HG03095 (cell line): Measurements from ENCODE around the gene HVCN1.
"Not testable (repeated sequence)": the region's sequence is repeated elsewhere in the genome, so short reads cannot be mapped to it uniquely, and the experiment has no call there.

ENCODE experiments used
- ATAC-seq: cut with Tn5 transposase; IDR thresholded peaks from one replicate; pipeline ENCODE4 v1.9.1; 2021; ENCODE audit warnings: moderate library complexity; ENCODE audit not compliant: unreplicated experiment

The HVCN1 gene

DNA sequence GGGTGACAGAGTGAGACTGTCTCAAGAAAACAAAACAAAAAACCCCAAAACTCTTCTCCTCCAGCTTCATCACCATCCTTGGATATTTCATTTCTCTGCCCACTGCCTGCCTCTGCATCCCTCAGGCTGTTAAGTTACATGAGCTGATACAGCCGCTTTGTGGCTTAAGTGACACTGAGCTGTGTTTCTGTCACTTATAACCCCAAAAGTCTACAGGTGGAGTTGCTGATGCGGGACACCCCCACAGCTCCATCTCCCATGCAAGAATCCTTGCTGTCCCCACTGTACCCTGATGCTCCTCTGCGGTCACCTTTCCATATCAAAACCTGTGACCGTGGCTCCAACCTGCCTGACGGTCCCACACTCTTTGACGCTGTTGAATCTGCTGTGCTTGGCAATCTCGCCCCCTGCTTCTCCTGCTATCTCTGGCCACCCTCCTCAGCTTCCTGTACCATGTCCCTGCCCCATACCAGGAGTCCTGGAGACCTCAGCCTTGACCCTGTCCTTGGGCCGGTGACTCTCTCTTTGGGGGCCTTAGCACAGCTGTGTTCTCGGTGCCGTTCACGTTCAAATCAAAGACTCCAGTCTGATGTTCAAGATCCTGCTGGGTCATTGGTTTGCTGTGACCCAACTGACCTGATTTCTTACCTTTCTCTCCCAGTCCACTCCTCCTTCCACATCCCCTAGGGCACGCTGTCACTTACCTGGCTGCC, 20.3 kb downstream of the HVCN1 start:
- ATAC-seq = no peak

GRCh38 chr12:110667671-110668070, 21.2 kb downstream of the HVCN1 start:
- no peak for ATAC-seq

DNA sequence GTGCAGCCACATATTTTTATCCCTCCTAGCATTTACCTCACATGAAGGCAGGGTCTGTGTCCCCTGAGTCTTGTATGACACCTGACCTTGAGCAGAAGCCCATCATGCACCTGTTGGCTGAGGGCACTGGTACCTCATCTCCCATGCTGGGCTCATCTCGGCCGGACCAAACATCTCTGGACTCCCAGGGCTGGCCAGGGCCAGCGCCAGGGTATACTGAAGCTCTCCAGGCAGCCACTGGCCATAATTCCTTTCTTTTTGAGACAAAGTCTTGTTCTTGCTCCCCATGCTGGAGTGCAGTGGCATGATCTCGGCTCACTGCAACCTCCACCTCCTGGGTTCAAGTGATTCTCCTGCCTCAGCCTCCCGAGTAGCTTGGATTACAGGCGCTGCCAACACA, 22.0 kb downstream of the HVCN1 start:
- ATAC-seq = no peak

DNA sequence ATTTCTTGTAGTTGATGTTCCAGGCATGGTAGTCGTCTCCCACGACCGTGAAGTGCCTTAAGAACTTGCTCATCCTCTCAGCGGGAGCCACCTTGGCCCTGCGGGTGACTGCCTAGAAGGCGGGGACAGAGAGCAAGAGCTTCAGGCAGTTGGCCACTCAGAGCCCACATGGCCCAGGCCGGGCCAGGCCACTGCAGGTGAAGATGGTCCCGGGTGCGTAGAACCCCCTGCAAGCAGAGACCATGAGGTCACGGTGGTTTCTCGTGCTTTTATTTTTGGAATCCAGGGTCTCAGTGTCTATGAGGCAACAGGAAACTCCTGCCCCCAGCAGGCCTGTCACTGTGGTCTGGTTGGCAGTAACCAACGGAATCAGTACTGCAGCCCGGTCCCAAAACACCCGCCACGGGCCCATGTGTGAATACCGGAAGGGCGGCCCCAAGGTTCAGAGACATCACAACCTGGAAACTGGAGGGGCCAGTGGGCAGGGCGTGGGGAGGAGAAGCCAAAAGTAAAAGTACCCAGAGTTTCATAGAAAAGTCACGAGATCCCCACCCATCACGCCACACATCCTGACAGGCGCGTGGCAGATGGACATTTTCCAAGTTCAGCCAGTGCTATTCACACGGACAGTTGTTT, 27.5 kb downstream of the HVCN1 start:
- peak; percentile 74 for ATAC-seq

DNA sequence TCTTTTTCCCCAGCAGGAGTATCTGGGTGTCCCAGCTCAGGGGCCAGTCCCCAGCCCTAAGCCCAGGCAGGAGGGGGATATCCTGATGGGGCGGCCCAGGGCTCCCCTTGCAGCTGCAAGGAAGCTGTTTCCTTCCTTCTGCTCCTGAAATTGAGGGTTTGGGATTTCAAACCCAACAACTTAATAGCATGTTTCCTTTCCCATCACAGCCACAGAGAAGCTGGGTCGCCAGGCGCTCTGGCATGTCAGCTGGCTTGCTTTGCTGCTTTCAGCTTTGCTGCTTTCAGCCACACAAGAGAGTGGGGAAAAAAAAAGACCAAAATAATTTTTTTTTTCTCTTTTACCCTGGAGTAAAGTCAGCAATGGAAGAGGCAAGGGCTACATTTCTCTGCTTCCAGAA, 30.0 kb downstream of the HVCN1 start:
- no peak for ATAC-seq

DNA sequence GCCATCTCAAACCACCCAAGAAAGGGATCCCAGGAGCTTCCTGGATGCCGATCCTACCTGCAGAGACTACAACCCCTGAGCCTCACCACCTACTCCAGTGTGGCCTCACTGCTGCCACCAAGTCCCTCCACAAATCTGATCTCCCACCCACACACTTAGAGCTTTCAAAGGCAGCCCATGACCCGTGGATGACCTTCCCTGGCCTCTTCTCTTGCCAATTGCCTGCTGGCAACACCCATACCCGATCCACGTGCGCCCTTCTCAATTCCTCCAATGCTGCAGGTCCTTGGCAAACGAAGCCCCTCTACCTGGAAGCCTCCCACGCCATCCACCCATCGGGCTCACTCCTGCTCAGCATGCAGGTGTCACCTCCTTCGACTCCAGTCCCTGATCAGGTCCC, 30.7 kb downstream of the HVCN1 start:
- ATAC-seq = no peak

DNA sequence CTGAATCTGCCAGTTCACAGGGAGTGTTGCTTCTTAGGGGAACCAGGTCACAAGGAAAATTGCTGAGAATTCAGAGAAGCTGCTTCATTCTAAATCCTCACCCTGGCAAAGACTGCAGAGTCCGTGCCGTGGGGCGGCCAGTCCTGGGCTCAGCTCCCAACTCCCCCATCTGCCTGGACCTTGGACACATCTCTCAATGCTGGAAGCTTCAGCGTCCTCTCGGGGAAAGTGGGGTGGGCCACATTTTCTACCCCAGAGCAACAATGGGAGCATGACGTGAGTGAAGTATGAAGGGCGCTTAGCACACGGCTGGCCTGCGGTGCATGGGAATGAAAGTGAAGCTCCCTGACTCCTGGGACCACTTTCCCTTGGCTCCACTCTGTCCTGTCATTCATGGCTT, 31.2 kb downstream of the HVCN1 start:
- ATAC-seq = no peak

DNA sequence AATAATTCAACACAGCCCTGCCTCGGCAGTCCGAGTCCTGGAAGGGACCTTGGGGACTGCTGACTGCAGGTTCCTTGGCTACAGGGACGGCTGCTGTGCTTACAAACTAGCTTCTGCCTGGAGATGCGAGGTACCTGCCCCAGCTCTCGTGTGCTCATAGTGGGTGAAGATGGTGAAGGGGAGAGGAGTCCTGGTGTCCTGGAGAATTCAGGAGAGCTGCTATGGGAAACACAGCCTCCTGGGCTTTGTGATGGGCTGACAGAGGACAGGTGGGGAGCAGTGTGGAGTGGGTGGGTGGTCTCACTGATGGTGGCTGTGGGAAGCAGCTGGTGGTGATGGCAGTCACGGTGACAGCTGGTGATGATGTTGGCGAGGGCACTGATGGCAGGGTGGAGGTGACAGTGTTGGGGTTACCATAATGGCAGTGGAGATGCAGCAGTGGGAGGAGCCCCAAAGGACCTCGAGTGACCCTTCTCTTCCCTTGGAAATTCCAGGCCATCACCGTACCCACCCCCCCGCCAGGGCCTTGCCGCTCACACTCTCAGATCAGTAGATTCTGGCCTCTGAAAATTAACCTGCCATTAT, 32.8 kb downstream of the HVCN1 start:
- no peak for ATAC-seq

DNA sequence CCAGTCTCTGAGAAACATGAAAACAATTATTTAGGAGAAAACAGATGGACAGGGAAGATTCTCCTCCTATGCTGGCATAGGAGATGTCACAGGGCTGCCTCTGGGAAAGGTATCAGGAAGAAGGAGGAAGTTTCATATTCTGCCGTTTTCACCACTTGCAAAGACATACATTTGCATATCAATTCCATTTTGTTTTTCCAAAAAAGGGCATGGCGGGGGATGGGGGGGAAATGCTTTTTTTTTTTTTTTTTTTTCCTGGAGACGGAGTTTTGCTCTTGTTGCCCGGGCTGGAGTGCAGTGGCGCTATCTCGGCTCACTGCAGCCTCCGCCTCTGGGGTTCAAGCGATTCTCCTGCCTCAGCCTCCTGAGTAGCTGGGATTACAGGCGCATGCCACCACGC, 34.7 kb downstream of the HVCN1 start:
- not testable (repeated sequence) for ATAC-seq

DNA sequence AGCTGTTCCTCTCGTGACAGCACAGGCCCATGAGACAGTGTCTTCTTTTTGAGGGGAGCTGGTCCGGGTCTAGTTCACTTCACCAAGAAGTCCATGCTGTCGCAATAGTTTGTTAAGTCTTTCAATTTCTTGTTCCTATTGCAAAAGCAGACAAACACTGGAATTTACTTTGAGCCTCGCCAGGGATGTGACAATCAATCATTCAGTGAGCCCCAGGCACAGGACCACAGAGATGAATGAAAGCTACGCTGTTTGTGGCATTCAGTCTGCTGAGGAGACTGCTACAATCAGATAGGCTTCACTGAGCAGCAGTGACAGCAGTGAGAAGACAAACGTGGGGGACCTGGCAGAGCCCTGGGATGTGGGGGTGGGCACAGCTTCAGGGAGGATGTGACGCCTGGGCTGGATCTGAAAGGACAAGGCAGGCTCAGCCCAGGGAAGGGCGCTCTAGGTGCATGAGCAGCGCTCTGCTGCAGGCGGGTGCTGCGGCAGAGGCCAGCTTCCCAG, 39.5 kb downstream of the HVCN1 start:
- ATAC-seq = no peak

DNA sequence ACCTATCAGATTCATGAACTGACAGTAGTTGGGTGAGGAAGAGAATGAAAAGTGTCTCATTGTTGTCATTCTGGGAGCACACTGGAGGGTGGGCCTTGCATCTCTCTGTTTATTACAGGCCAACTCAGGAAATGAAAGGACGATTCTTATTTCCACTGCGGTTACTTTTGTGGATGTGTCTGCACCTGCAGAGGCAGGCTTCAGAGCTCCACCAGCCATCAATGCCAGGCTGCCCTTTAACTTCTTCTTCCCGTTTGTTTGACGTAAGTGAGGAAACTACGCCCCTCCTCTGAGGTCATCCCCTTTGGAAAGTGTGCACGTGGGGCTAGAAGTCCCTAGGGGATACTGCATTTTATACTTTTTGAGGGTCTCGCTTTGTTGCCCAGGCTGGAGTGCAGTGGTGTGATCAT, 41.3 kb downstream of the HVCN1 start:
- ATAC-seq = no peak

DNA sequence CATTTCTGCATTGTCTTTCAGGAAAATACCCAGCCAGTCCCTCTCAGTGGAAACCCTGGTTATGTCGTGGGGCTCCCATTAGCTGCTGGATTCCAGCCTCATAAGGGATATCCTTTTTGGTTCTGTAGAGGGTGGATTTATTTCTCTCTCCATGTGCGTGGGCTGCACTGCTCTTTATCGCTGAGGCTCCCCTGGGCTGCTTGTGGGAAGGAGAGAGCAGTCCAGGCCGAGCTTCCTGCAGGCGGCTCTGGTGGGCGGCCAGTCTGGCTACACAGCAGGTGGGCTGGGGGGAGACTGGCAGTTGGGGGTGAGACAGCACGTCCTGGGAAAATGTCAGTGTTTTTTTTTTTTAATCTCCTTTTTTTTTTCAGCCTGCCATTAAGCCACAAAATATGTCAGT, 47.4 kb downstream of the HVCN1 start:
- ATAC-seq = no peak

DNA sequence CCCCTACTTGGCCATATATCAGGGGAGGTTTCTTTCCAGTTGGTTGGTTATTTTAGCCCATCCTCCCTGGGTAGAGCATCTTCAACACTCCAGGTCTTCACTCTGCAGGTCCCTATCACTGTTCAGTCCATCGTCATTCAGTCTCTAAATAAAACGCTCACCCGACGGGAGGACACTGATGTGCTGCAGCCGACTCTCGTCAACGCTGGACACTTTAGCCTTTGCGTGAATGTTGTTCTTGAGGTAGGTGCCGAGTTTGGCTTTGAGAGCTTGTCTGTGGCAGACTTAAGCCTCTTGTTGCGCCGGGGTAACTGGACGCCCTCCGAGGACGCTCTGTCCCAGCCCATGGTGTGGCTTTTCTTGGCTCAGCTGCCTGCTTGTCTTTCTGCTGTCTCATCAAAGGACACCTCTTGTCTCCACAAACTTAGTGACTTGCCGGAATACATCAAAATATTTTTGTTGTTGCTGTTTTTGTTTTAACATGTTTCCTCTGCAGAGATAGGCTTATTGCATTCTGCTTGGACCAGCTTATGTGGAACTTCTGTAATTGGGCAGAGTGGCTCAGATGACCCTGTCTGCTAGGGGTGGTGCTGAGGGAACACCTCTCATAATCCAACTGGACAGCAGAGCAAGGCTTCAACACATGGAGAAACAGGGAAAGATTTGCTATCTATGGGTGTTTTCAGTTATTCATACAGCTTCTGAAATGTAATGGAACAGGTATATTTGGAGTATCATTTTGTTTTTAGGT, 48.5 kb downstream of the HVCN1 start:
- ATAC-seq = no peak

DNA sequence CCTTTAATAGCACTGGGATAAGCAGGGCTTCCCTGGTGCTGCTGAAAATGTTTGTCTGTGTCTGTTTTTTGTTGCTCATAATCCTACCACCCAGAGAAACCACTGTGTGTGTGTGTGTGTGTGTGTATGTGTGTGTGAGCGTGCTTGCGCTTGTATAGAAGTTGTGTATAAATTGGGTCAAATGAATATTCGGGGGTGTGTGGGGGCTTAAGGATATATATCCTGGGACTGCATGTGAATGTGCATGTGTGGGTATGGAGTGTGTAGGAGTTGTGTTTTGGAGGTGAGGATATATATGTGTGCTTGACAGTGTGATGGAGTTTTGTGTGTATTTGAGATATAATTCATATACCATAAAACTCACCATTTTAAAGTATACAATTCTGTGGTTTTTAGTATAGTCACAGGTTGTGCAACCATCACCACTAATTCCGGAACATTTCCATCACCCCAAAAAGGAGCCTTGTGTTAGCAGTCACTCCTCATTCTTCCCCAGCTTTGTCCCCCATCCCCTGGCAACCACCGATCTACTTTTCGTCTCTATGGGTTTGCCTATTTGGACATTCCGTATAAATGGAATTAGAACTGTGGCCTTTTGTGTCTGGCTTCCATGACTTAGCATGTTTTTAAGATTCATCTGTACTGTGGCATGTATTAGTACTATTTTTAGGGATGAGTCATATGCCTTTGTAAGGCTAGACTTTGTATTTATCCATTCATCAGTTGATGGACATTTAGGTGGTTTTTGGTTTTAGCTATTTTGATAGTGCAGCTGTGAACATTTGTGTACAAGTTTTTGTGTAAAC, 49.4 kb downstream of the HVCN1 start:
- no peak for ATAC-seq

GRCh38 chr12:110638796-110639195, 50.1 kb downstream of the HVCN1 start:
- no peak for ATAC-seq

- no peak for ATAC-seq
Observed at GRCh38 chr12:110637869-110638441, 51.0 kb downstream of the HVCN1 start.

- no peak for ATAC-seq
Observed at GRCh38 chr12:110636516-110636915, 52.4 kb downstream of the HVCN1 start.

- no peak for ATAC-seq
Observed at GRCh38 chr12:110635055-110635454, 53.9 kb downstream of the HVCN1 start.

GRCh38 chr12:110627500-110628195, 61.3 kb downstream of the HVCN1 start:
- ATAC-seq = no peak

GRCh38 chr12:110622582-110622981, 66.3 kb downstream of the HVCN1 start:
- no peak for ATAC-seq
